Calu3 (cell line): ENCODE data around the gene FBXW8. TPM values are rescaled to one million over a fixed set of nuclear protein-coding genes. Genes with fewer than 3 reads are reported as not detected.

Experiments
- BruUV-seq: library from RNA; stranded (reverse); fragments of 400-500 nt; replicated peaks from 2 replicates; lab custom pipeline; 2021; lab: Mats Ljungman, UMichigan
- CTCF ChIA-PET: fragments of 300-600 bp; sonication (Branson Sonifier 250); formaldehyde crosslinking; loops from one replicate; lab custom pipeline; 2022; ENCODE audit warnings: antibody characterized with exemption; lab: Charles Lee
- DNase-seq: peaks from one replicate; pipeline ENCODE4 v3.0.0; 2022
- H3K27ac Mint-ChIP-seq: one replicate; pipeline ENCODE4 v1.8.0; 2022; ENCODE audit warnings: mixed read lengths; ENCODE audit not compliant: unreplicated experiment
- H3K27me3 Mint-ChIP-seq: one replicate; pipeline ENCODE4 v1.8.0; 2022; ENCODE audit warnings: mixed read lengths; ENCODE audit not compliant: unreplicated experiment
- H3K36me3 Mint-ChIP-seq: one replicate; pipeline ENCODE4 v1.8.0; 2022; ENCODE audit warnings: mild to moderate bottlenecking, moderate library complexity, mixed read lengths; ENCODE audit not compliant: insufficient read depth, unreplicated experiment
- H3K4me1 Mint-ChIP-seq: one replicate; pipeline ENCODE4 v1.8.0; 2022; ENCODE audit warnings: mild to moderate bottlenecking, low read depth, mixed read lengths; ENCODE audit not compliant: unreplicated experiment
- H3K4me3 Mint-ChIP-seq: one replicate; pipeline ENCODE4 v1.8.0; 2022; ENCODE audit warnings: mild to moderate bottlenecking, low read depth, moderate library complexity, mixed read lengths; ENCODE audit not compliant: unreplicated experiment
- H3K9me3 Mint-ChIP-seq: one replicate; pipeline ENCODE4 v1.8.0; 2022; ENCODE audit warnings: low read depth, mixed read lengths; ENCODE audit not compliant: unreplicated experiment
- CTCF ChIP-seq: fragments of 200-600 bp; IDR thresholded peaks from one replicate; pipeline ENCODE4 v1.8.0; 2022; ENCODE audit warnings: antibody characterized with exemption; ENCODE audit not compliant: unreplicated experiment
- intact Hi-C: fragments of 100-400 bp; cut with micrococcal nuclease; formaldehyde crosslinking; loops from one replicate; pipeline ENCODE4 v1.10.0; 2022; ENCODE audit not compliant: unreplicated experiment
- total RNA-seq: library from RNA; stranded (reverse); gene quantifications from 2 replicates; pipeline ENCODE4 v1.2.3, GENCODE V29; 2022

FBXW8 gene
- total RNA-seq, 1 experiment from 2014 or later, result 18.2 TPM

GRCh38 chr12:117072736-117073490, 162.2 kb downstream of the FBXW8 start:
- no peak for TF ChIP-seq CTCF
- Mint-ChIP-seq H3K4me1 (peaks cover 14% of the 10 kb centered on the region), H3K27ac (no peak overlapping the region), H3K4me3 (no peak overlapping the region), H3K27me3 (no peaks in the 10 kb centered on the region), H3K36me3 (peaks cover 96% of the 10 kb centered on the region), H3K9me3 (no peaks in the 10 kb centered on the region)
- BruUV-seq, result TSS peak; percentile 8
- DNase-seq, result no peak
- CTCF ChIA-PET, result interaction anchor here (0.6 kb wide), 1 partner anchor 23 kb away, joined by 4 read pairs; no protein-coding TSS in a partner anchor
- intact Hi-C loops, result no loop called here

- intact Hi-C loops, result no loop called here
- DNase-seq, result no peak
- CTCF ChIA-PET, result interaction anchor here (0.6 kb wide), 1 partner anchor 24 kb away, joined by 4 read pairs; no protein-coding TSS in a partner anchor
- H3K4me1 Mint-ChIP-seq, result peaks cover 21% of the 10 kb centered on the region
- no peaks in the 10 kb centered on the region for H3K27me3 Mint-ChIP-seq
- BruUV-seq, result no TSS peak
- peaks cover 94% of the 10 kb centered on the region for H3K36me3 Mint-ChIP-seq
- no peaks in the 10 kb centered on the region for H3K9me3 Mint-ChIP-seq
- no peak overlapping the region for H3K4me3 Mint-ChIP-seq
- no peak overlapping the region for H3K27ac Mint-ChIP-seq
- no peak for TF ChIP-seq CTCF
Observed at GRCh38 chr12:117073611-117074010, 162.9 kb downstream of the FBXW8 start.

GRCh38 chr12:117076410-117077372, 165.9 kb downstream of the FBXW8 start:
- CTCF ChIA-PET, result interaction anchor here (0.5 to 0.6 kb wide), 3 partner anchors 27 to 66 kb away, joined by 3 to 4 read pairs (median 4); no protein-coding TSS in a partner anchor

More at GRCh38 chr12:117076410-117077372, 165.9 kb downstream of the FBXW8 start:
- peak overlapping the region; percentile 29 for H3K27ac Mint-ChIP-seq
- intact Hi-C loops, result no loop called here
- H3K27me3 Mint-ChIP-seq, result no peaks in the 10 kb centered on the region
- H3K4me1 Mint-ChIP-seq, result peaks cover 29% of the 10 kb centered on the region
- H3K4me3 Mint-ChIP-seq, result no peak overlapping the region
- peaks cover 79% of the 10 kb centered on the region for H3K36me3 Mint-ChIP-seq
- TF ChIP-seq CTCF, result no peak
- DNase-seq, result no peak
- no TSS peak for BruUV-seq
- H3K9me3 Mint-ChIP-seq, result no peaks in the 10 kb centered on the region
